PC-3 (cell line): ENCODE results near the gene EXOC2. TPM values are rescaled to one million over a fixed set of nuclear protein-coding genes. Genes with fewer than 3 reads are reported as not detected.

Source experiments
- ATAC-seq: fragments of 200-7000 bp; cut with Tn5 transposase; 2 replicates; pipeline ENCODE4 v1.9.1; 2020; ENCODE audit warnings: mild to moderate bottlenecking, moderate library complexity
- BruUV-seq: library from RNA; stranded (reverse); fragments of 400-500 nt; replicated peaks from 2 replicates; lab custom pipeline; 2021; lab: Mats Ljungman, UMichigan
- CTCF ChIA-PET: fragments of 300-600 bp; sonication (Branson Sonifier 250); formaldehyde crosslinking; loops from one replicate; lab custom pipeline; 2022; ENCODE audit warnings: antibody characterized with exemption; lab: Charles Lee
- POLR2A ChIA-PET: fragments of 300-600 bp; sonication (Branson Sonifier 250); formaldehyde crosslinking; loops from one replicate; lab custom pipeline; 2022; ENCODE audit warnings: antibody characterized with exemption; ENCODE audit not compliant: unreplicated experiment; lab: Charles Lee
- DNase-seq: peaks from one replicate; pipeline ENCODE4 v3.0.0-alpha.2; 2015
- H2AFZ ChIP-seq: fragments of 300-600 bp; sonication (generic); 2 replicates; pipeline ENCODE4 v1.6.0; 2016; ENCODE audit warnings: antibody characterized with exemption, low read length
- H3F3A ChIP-seq: fragments of 300-600 bp; sonication (generic); one replicate; pipeline ENCODE4 v1.6.0; 2017; ENCODE audit warnings: antibody characterized with exemption, low read length, control low read depth, mild to moderate bottlenecking; ENCODE audit not compliant: unreplicated experiment
- H3K27ac ChIP-seq: fragments of 300-600 bp; sonication (generic); 2 replicates; pipeline ENCODE4 v1.5.1; 2016; ENCODE audit warnings: mild to moderate bottlenecking, low read length
- H3K27me3 ChIP-seq: fragments of 300-600 bp; sonication (generic); 2 replicates; pipeline ENCODE4 v1.6.1; 2016; ENCODE audit warnings: low read length, mixed read lengths
- H3K36me3 ChIP-seq: fragments of 300-600 bp; sonication (generic); 2 replicates; pipeline ENCODE4 v1.6.1; 2016; ENCODE audit warnings: low read depth, mixed run types, low read length, mixed read lengths
- H3K4me1 ChIP-seq: fragments of 300-600 bp; sonication (generic); 2 replicates; pipeline ENCODE4 v1.5.1; 2016; ENCODE audit warnings: low read length; ENCODE audit not compliant: insufficient read depth
- H3K4me2 ChIP-seq: fragments of 300-600 bp; sonication (generic); 2 replicates; pipeline ENCODE4 v1.6.0; 2016; ENCODE audit warnings: low read length
- H3K4me3 ChIP-seq: fragments of 300-600 bp; sonication (generic); 2 replicates; pipeline ENCODE4 v1.5.1; 2016; ENCODE audit warnings: mild to moderate bottlenecking, low read length, mixed read lengths
- H3K79me2 ChIP-seq: fragments of 300-600 bp; sonication (generic); 2 replicates; pipeline ENCODE4 v1.6.1; 2017; ENCODE audit warnings: low read length, mixed read lengths
- H3K9ac ChIP-seq: fragments of 300-600 bp; sonication (generic); 2 replicates; pipeline ENCODE4 v1.6.0; 2016; ENCODE audit warnings: mild to moderate bottlenecking, low read length
- H3K9me2 ChIP-seq: fragments of 300-600 bp; sonication (generic); replicated peaks from 2 replicates; pipeline ENCODE4 v1.6.1; 2016; ENCODE audit warnings: mixed run types, low read length, mixed read lengths
- H3K9me3 ChIP-seq: fragments of 300-600 bp; sonication (generic); 2 replicates; pipeline ENCODE4 v1.6.1; 2016; ENCODE audit warnings: low read length, mixed read lengths
- H4K20me1 ChIP-seq: fragments of 300-600 bp; sonication (generic); 2 replicates; pipeline ENCODE4 v1.6.1; 2016; ENCODE audit warnings: low read length, mixed read lengths
- EZH2 ChIP-seq: fragments of 300-600 bp; sonication (generic); IDR thresholded peaks from one replicate; pipeline ENCODE4 v1.6.1; 2017; ENCODE audit warnings: antibody characterized with exemption, mild to moderate bottlenecking, low read length; ENCODE audit not compliant: unreplicated experiment
- EZH2phosphoT487 ChIP-seq: fragments of 300-600 bp; sonication (generic); IDR thresholded peaks from 2 replicates; pipeline ENCODE4 v1.6.1; 2018; ENCODE audit warnings: mild to moderate bottlenecking, antibody characterized with exemption, low read length, borderline replicate concordance
- intact Hi-C: fragments of 100-400 bp; cut with micrococcal nuclease; formaldehyde crosslinking; loops from 2 replicates; pipeline ENCODE4 v1.9.0; 2023
- total RNA-seq: library from RNA; depleted of rRNA; stranded (reverse); fragments of >200 nt; gene quantifications from 2 replicates; pipeline ENCODE4 v1.2.3, GENCODE V29; 2014
- TF ChIP-seq, protein P1 (sequence below): fragments of 300-600 bp; sonication (generic); conservative IDR thresholded peaks from 2 replicates; pipeline ENCODE4 v1.5.1; 2017; ENCODE audit warnings: antibody characterized with exemption, low read depth, mild to moderate bottlenecking, low read length

Gene EXOC2
- total RNA-seq, 1 experiment from 2014 or later = 27.7 TPM

GRCh38 chr6:513961-514360 is 179.0 kb downstream of the EXOC2 start:
- H3K4me1 ChIP-seq = no peaks in the 10 kb centered on the region
- intact Hi-C loops = no loop called here
- TF ChIP-seq, protein P1, sequence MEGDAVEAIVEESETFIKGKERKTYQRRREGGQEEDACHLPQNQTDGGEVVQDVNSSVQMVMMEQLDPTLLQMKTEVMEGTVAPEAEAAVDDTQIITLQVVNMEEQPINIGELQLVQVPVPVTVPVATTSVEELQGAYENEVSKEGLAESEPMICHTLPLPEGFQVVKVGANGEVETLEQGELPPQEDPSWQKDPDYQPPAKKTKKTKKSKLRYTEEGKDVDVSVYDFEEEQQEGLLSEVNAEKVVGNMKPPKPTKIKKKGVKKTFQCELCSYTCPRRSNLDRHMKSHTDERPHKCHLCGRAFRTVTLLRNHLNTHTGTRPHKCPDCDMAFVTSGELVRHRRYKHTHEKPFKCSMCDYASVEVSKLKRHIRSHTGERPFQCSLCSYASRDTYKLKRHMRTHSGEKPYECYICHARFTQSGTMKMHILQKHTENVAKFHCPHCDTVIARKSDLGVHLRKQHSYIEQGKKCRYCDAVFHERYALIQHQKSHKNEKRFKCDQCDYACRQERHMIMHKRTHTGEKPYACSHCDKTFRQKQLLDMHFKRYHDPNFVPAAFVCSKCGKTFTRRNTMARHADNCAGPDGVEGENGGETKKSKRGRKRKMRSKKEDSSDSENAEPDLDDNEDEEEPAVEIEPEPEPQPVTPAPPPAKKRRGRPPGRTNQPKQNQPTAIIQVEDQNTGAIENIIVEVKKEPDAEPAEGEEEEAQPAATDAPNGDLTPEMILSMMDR = no peak
- TF ChIP-seq EZH2phosphoT487 (no peak), EZH2 (no peak)
- H3K27me3 ChIP-seq = no peaks in the 10 kb centered on the region
- ChIA-PET CTCF (no interaction called here), POLR2A (no interaction called here)
- DNase-seq = no peak
- BruUV-seq = no TSS peak
- H3K79me2 ChIP-seq = no peaks in the 10 kb centered on the region
- no peaks in the 10 kb centered on the region for H3F3A ChIP-seq
- no peak overlapping the region for H3K4me3 ChIP-seq
- no peaks in the 10 kb centered on the region for H4K20me1 ChIP-seq
- H3K9me2 ChIP-seq = no peaks in the 10 kb centered on the region
- no peaks in the 10 kb centered on the region for H3K36me3 ChIP-seq
- H2AFZ ChIP-seq = no peak overlapping the region
- H3K9ac ChIP-seq = no peak overlapping the region
- ATAC-seq = no peak
- no peaks in the 10 kb centered on the region for H3K9me3 ChIP-seq
- H3K4me2 ChIP-seq = no peak overlapping the region
- H3K27ac ChIP-seq = no peak overlapping the region

DNA sequence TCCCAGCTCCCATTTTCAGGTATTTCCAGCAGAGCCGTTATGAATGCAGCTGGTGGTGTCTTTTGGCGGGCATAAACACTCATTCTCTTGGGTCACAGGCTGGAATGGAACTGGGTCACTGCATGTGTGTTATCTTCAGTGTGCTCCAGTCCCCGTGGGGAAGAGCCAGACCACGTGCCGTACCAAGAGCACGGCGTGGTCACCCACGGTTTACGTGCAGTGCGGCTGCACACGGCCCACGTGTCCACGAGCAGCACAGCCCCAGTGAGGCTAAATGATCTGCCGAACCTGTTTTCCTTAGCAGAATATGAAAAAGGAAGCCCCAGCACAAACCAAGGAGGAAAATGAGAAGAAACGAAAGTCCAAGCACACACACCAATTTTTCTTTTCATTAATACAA is 179.9 kb downstream of the EXOC2 start:
- H3K9me3 ChIP-seq = no peaks in the 10 kb centered on the region
- DNase-seq (no peak), ATAC-seq (no peak)
- H3K4me2 ChIP-seq = no peak overlapping the region
- POLR2A ChIA-PET = no interaction called here
- no peaks in the 10 kb centered on the region for H3K79me2 ChIP-seq
- intact Hi-C loops = no loop called here
- H3K27me3 ChIP-seq = no peaks in the 10 kb centered on the region
- no TSS peak for BruUV-seq
- no peaks in the 10 kb centered on the region for H4K20me1 ChIP-seq
- H3K9me2 ChIP-seq = no peaks in the 10 kb centered on the region
- H3K4me3 ChIP-seq = no peak overlapping the region
- H2AFZ ChIP-seq = no peak overlapping the region
- H3K9ac ChIP-seq = no peak overlapping the region
- H3K36me3 ChIP-seq = no peaks in the 10 kb centered on the region
- no peaks in the 10 kb centered on the region for H3F3A ChIP-seq
- H3K4me1 ChIP-seq = no peaks in the 10 kb centered on the region
- H3K27ac ChIP-seq = no peak overlapping the region
- CTCF ChIA-PET = no interaction called here
- TF ChIP-seq, protein P1 = no peak
- TF ChIP-seq EZH2 = no peak
- TF ChIP-seq EZH2phosphoT487 = no peak

DNA sequence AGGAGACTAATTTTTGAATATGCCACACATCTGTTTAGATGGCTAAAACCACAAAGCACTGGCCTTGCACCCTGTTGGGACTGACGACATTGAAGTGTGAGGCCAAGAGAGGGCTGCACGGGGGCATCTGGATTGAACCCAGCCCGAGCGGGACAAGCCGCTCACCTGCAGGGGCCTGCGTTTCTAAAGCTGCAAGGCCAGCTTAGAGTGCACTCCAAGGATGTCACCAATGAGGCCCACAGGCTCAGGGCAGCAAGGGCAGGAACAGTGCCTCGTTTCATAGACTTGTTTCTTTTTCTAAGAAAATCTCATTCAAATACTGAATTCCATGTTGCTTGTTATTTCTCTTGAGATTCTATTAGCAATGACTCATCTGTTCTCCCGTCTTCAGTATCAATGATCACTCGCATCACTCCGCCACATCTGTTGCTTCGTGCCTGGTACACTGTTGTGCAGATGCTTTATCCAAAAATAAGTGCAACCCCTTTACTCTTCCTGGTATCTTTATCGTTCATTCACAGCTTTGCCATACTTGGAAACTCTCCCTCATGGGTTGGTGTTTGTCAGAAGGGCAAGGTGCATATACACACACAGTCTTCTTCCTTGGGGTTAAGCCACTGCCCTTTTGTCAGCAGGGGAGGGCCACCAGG is 181.3 kb downstream of the EXOC2 start:
- POLR2A ChIA-PET = no interaction called here
- no peak for ATAC-seq
- no TSS peak for BruUV-seq

More for the DNA sequence above, 181.3 kb downstream of the EXOC2 start:
- H3K4me1 ChIP-seq = no peaks in the 10 kb centered on the region
- DNase-seq = no peak
- no peaks in the 10 kb centered on the region for H4K20me1 ChIP-seq
- H3K4me3 ChIP-seq = no peak overlapping the region
- intact Hi-C loops = no loop called here
- no peaks in the 10 kb centered on the region for H3K9me3 ChIP-seq
- no peak for TF ChIP-seq EZH2phosphoT487
- TF ChIP-seq, protein P1 = no peak
- TF ChIP-seq EZH2 = no peak
- no peaks in the 10 kb centered on the region for H3K27me3 ChIP-seq
- H3F3A ChIP-seq = no peaks in the 10 kb centered on the region
- H2AFZ ChIP-seq = no peak overlapping the region
- H3K9me2 ChIP-seq = no peaks in the 10 kb centered on the region
- H3K36me3 ChIP-seq = no peaks in the 10 kb centered on the region
- no peaks in the 10 kb centered on the region for H3K79me2 ChIP-seq
- H3K9ac ChIP-seq = no peak overlapping the region
- no peak overlapping the region for H3K4me2 ChIP-seq
- H3K27ac ChIP-seq = no peak overlapping the region
- CTCF ChIA-PET = no interaction called here
